WTC11 (cell line): Measurements from ENCODE around the gene UTF1.

Experiments used
- GTF2I ChIP-seq: fragments of 250-450 bp; sonication (Bioruptor Pico); conservative IDR thresholded peaks from 2 replicates; pipeline ENCODE4 v1.4.0; 2021; ENCODE audit warnings: mild to moderate bottlenecking
- TF ChIP-seq, protein P1 (sequence below): sonication (generic); formaldehyde crosslinking; IDR thresholded peaks from 2 replicates; pipeline ENCODE4 v1.8.0; 2022; ENCODE audit warnings: mild to moderate bottlenecking, missing genetic modification reagents

DNA sequence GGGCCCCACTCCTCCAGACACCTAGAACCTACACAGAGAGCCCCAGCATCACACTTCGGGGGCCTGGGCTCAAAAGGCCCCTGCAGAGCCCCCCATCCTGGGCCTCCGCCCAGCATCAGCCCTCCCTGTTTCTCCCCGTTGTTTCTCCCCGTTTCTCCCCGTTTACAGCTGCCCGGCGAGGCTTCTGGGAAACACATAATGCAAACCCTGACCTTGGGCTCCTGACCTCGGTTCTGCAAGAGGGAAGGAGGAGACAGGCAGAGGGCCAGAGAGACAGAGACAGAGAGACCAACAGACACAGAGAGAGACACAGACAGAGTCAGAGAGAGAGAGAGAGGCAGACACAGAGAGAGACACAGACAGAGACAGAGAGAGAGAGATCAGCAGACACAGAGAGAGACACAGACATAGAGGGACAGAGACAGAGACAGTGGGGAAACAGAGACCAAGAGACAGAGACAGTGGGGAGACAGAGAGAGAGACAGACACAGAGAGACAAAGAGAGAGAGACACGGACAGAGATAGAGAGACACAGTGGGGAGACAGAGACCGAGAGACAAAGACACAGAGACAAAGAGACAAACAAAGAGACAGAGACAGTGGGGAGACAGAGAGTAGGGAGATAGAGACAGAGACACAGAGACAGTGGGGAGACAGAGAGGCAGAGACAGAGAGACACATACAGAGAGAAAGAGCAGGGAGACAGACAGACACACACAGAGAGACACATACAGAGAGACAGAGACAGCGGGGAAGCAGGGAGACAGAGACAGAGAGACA is 20.1 kb downstream of the UTF1 start:
- no peak for TF ChIP-seq GTF2I (CRISPR knock-in tag)
- TF ChIP-seq, protein P1, sequence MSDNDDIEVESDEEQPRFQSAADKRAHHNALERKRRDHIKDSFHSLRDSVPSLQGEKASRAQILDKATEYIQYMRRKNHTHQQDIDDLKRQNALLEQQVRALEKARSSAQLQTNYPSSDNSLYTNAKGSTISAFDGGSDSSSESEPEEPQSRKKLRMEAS (CRISPR knock-in tag): no peak
